ENCODE results near the gene TNFAIP6.

The TNFAIP6 gene

GRCh38 chr2:151359768-151360461, 2.5 kb downstream of the TNFAIP6 start:
- no peak for DNase-seq (ENCODE audit: low spot score)

- no peak for DNase-seq (ENCODE audit: low spot score)
Observed at GRCh38 chr2:151361674-151362370, 4.4 kb downstream of the TNFAIP6 start.

GRCh38 chr2:151363709-151364108, 6.3 kb downstream of the TNFAIP6 start:
- no peak for DNase-seq (ENCODE audit: low spot score)

- no peak for DNase-seq (ENCODE audit: low spot score)
Observed at GRCh38 chr2:151367571-151367970, 10.2 kb downstream of the TNFAIP6 start.

DNA sequence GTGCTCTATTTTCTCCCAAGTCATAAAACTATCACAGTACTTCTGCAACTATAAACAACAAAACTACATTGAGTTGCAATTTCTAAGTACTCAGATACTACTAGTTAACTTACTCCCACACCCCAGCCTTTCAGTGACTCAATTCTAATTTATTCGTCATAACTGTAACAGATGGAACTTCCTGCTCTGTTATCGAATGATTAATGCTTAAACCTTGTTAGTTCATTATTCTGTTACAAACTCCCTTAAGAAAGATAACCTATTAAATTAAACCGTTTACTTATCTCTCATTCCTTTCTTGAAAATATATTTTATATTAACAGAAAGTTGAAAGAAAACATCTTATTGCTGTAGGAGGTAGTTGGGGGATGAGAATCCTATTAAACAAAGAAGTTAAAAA, 17.0 kb downstream of the TNFAIP6 start:
- no peak for DNase-seq (ENCODE audit: low spot score)

- no peak for DNase-seq (ENCODE audit: low spot score)
Observed at GRCh38 chr2:151379169-151379568, 21.8 kb downstream of the TNFAIP6 start.

DNA sequence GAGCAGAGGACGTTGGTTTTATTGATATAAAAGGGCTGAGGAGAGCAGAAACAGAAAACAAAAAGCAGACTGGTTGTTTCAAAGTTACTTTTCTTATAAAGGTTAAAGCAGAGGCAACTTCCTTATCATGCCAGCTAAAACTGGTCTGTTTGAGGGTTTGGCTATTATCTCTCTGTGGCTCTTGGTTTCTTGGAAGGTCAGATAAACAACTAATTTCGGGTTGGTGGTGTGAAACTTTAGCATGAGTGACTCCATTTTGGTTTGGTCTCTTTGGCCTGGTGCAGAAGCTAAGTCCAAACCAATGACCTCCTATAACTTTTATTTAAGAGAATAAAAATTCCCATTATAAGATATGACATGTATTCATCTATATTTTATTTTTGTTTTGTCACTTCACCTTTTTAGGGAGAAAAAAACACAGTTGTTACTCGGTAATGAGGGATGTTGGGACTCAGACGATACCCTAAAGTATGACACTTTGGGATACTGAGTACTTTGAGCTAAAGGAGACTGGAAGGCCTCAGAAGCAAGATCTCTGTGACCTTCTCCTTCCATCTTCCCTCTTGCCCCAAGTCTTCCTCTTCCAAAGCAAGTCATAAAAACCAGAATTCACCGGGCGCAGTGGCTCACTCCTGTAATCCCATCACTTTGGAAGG, 23.3 kb downstream of the TNFAIP6 start:
- no peak for DNase-seq (ENCODE audit: low spot score)

DNA sequence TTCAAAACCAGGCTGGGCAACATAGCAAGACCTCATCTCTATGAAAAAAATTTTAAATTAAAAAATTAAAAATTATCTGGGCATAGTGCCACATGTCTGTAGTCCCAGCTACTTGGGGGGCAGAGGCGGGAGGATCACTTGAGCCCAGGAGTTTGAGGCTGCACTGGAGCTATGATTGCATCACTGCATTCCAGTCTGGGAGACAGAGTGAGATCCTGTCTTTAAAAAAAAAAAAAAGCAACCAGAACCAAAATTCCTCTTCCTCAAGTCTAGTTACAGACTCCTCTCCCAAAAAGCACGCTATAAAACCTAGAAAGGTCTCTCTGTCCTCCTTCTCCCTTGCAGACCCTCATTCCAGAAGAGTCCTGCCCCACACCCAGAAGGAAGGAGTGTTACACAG, 23.9 kb downstream of the TNFAIP6 start:
- DNase-seq (ENCODE audit: low spot score), result no peak

DNA sequence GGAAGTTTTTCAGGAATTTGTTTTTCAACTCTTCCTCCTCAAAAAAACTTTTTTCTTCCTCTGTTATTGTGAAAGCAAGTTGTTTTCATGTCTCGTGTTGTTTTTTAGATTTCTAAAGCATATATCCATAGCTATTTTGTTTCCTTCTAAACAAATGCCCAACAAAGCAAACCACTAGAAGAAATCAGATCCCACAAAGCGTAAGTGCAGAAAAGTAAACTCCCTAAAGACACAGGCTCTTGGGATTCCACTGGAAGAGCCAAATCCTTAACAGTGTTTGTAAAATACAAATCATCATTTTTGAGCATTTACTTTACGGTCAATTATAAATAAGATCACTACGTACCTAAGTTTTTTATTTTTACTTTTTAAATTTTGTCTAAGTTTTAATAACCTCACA, 30.6 kb downstream of the TNFAIP6 start:
- DNase-seq (ENCODE audit: low spot score), result no peak

- no peak for DNase-seq (ENCODE audit: low spot score)
Observed at GRCh38 chr2:151391436-151391835, 34.0 kb downstream of the TNFAIP6 start.

DNA sequence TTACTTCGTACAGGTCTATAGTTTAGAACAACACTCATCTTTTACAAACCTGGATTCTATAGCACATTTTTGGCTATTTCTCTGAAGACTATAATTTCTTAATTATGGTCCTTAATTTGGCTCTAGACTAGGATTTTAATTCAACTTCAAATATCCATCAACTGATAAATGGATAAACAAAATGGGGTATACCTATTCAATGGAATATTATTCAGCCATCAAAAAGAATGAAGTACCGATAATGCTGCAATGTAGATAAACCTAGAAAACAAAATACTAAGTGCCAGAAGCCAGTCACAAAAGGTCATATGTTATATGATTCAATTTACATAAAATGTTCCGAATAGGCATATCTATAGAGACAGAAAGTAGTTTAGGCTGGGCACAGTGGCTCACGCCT, 37.1 kb downstream of the TNFAIP6 start:
- no peak for DNase-seq (ENCODE audit: low spot score)

DNA sequence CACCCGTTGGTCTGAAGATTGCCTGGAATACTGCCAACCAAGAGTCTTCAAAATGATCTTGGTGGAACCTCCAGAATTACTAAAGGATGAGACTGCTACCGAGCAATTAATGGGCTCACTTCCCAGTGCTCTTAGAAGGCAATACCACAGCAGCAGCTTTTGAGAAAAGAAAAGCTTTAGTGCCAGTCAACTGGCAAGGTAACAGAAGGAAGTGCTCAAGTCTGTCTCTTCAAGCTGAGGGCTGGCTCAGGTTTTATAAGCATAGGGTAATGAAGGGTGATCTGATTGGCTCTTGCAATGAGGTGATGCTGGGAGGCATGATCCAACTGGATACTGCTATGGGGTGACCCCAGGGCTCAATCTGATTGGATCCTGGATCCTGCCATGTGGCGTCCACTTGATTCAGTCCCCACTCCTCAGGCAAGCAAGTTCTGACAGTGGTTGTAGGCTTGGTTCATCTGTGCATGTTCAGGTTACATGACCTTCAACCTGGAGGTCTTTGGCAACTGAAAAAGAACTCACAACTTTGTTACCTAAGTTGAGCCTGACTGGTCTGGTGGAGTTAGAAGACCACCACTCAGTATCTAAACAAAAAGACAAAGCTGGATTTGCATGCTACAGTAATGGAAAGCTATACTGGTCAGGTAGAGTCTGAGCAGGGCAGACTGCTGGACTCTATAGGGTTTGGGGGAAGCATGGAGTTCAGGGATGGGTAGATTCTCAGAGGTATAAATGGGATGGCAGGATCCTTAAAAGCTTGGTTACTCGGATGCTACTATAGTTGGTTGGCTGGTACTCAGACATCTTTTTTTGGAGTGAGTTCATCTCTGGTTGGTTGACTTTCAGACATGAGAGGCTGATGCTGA, 38.4 kb downstream of the TNFAIP6 start:
- no peak for DNase-seq (ENCODE audit: low spot score)

DNA sequence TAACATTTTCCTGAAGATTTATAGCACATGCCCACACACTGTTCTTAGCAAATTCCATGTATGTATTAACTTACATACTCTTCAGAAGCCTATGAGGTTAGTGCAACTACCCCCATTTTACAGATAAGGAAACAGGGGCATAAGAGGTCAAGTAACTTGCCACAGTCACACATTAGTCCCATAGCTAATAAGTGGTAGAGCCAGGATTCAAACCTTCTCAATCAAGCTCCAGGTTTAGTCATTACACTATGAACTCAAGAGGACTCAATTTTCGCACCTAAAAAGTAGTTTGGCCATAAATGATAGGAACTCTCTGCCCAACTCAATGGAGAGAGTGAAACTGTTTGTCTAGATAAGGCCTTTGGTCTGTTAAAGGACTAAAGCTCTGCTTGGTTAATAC, 42.6 kb downstream of the TNFAIP6 start:
- DNase-seq (ENCODE audit: low spot score), result no peak

GRCh38 chr2:151401149-151401548, 43.8 kb downstream of the TNFAIP6 start:
- DNase-seq (ENCODE audit: low spot score), result no peak

DNA sequence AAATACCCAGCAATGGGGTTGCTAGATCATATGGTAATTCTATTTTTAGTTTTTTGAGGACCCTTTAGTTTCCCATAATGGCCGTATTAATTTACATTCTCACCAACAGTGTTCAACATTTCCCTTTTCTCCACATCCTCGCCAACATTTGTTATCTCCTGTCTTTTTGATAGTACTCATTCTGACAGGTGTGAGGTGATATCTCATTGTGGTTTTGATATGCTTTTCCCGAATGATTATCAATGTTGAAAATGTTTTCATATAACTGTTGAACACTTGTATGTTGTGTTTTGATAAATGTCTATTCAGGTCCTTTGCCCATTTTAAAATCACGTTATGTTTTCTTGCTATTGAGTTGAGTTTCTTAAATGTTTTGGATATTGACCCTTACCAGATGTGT, 46.5 kb downstream of the TNFAIP6 start:
- no peak for DNase-seq (ENCODE audit: low spot score)

- no peak for DNase-seq (ENCODE audit: low spot score)
Observed at GRCh38 chr2:151405376-151405775, 48.0 kb downstream of the TNFAIP6 start.

- DNase-seq (ENCODE audit: low spot score), result no peak
Observed at GRCh38 chr2:151407281-151407680, 49.9 kb downstream of the TNFAIP6 start.

DNA sequence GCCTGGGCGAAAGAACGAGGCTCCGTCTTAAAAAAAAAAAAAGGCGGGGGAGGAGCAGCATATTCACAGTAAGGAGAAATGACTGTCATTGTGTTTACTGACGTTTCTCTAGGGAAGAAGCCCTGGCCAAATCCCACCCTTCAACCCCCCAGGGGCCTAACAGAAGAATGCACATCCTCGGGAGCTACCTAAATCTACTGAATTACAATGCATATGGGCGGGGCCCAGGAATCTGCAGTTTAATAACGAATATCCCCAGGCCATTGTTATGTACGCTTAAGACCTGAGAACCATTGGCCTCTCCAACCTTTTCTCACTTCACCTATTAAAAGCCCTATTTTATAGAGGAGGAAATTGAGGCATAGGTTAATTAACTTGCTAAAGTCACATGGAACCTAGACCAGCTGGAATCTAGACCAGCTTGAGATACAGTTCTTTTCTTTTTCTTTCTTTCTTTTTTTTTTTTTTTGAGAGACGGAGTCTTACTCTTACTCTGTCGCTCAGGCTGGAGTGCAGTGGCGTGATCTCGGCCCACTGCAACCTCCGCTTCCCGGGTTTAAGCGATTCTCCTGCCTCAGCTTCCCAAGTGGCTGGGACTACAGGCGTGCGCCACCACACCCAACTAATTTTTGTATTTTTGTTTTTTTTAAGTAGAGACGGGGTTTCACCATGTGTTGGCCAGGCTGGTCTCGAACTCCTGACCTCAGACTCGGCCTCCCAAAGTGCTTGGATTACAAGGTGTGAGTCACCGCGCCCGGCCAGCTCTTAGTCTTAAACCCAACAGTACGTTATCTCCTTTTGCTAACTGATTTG, 51.6 kb downstream of the TNFAIP6 start:
- DNase-seq (ENCODE audit: low spot score), result no peak

- DNase-seq (ENCODE audit: low spot score), result peak; percentile 92
Observed at GRCh38 chr2:151409601-151410484, 52.5 kb downstream of the TNFAIP6 start, which contains the start of gene RIF1. Gene RIF1 (plus strand): TSS chr2:151409902. CDS start chr2:151410424, 522 bp downstream.

DNA sequence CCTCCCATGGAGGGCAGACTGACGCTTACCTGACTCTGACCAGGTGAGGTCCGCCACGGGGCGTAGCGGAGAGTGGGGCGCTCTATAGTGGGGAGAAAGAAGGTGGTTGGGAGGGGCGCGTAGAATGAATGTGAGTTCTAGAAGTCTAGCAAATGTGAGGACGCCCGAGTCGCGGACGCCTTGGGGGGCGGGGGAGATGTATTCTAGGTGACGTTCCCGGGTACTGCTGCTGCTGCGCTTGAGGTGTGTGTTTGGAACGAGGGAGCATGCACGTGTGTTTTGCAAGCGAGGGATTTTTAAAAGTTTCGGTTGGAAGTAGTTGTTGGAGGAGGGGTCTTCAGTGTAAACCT, 53.1 kb downstream of the TNFAIP6 start:
- DNase-seq (ENCODE audit: low spot score), result peak; percentile 45
